Iris pigment epithelial cell (primary cell): ENCODE measurements around the gene PRDM15.
A peak's percentile ranks its signal among the peaks of the same experiment; 100 is the strongest.

Experiments
- DNase-seq: peaks from one replicate; pipeline ENCODE4 v3.0.0-alpha.2; 2011; ENCODE audit warnings: low read depth

PRDM15 gene

DNA sequence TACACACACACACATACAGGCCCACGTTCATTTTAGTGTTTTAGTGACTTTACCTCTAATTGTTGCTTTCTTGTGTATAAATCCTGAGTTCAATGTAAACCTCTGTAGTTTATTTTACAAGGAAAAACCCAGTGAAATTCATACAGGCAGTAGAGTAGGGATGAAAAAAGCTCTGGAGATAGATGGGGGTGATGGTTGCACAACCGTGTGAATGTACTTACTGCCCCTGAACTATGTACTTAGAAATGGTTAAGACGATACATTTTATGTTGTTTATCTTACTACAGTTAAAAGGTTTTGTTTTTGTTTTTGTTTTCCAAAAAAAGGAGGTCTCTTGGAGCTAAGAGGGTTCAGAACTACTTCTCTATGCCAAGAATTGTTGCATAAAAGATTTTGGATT is 29.7 kb upstream of the PRDM15 start:
- DNase-seq: no peak

DNA sequence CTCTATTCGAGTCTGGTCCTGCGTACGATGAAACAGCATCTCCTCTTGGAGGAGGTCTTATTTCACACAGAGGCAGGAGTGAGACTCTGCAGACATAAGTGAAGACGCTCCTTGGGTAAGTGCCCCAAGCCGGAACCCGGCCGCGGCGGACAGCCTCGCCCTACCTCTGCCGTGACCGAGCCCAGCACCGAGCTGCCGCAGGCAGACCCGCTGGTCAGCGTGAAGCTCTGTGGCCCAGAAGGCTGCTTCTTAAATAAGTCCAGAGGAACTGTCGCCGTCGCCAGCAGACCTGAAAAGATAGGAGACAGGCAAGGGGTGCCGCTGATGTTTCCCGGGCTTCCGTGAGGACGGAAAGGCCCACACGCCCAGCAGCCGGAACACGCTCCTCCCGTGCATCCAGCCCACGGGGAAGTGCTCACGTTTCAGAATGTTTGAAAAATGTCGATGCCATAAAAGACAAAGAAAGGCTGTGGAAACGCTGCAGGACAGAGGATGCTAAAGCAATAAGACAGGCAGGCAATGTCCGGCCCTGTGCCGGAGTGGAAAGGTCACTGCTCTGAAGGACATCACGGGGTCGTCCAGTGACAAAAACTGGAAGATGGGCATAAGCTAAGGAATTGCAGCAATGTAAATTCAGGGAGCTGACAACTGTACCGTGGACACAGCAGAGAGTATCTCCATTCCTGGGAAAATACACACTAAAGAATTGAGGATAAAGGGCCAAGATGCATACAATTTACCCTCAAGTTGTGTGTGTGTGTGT is 28.5 kb upstream of the PRDM15 start:
- no peak for DNase-seq

DNA sequence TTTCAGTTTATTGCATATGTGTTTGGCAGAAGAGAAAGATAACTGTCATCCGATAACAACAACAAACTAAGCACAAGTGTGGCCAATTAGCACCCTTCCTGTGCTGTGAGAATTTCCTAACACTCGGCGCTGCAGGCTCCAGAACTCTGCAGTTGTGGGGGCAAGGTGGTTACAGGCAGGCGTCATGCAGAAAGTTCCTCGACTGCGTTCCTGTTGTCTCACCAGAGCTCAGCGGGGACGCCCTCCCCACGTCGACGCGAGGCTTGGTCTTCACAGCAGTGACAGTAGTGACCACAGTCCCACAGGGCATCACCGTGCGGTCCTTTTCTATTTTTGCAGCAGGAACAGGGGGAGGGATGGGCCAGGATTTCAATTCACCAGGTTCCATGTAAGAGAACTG is 27.6 kb upstream of the PRDM15 start:
- DNase-seq: no peak

DNA sequence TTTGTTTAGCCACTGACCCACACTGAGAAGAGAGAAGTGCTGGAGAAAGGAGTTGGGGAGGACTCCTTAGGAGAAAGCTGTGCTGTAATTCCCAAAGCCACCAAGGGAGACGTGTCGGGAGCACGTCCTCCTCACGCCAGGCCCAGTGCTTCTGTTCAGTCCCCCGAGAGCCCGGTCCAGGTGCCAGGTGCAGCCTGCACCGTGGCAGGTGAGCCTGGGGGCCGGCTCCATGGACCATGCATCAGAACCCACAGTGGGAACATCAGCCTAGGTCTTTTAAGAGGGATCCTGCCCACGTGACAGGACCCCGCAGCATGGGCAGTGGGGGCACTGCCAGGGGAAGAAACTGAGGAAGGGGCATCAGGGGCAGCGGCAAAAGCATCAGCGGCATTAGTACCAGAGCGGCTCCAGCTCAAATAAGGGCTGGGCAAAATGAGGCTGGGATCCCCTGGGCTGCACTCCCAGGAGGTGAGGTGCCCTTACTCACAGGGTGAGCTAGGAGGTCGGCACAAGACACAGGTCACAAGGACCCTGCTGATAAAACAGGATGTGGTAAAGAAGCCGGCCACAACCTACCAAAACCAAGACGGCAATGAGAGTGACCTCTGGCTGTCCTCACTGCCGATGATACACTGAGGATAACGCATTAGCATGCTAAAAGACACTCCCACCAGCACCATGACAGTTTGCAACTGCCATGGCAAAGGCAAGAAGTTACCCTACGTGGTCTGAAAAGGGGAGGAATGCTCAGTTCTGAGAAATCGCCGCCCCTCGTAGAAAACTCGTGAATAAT is 24.6 kb upstream of the PRDM15 start:
- no peak for DNase-seq

DNA sequence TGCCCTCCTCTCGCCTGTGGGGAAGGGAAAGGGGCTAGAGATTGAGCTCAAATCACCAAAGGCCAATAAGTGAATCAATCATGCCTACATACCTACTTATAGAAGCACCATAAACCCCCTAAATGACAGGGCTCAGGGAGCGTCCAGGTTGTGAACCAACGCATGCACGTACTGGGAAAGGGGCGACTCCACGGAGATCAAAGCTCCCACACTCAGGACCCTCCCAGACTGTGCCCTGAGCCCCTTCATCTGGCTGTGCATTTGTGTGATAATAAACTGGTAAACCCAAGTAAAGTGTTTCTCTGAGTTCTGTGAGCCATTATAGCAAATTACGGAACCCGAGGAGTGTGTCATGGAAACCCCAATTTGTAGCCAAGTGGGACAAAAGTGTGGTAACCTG is 23.8 kb upstream of the PRDM15 start:
- no peak for DNase-seq

DNA sequence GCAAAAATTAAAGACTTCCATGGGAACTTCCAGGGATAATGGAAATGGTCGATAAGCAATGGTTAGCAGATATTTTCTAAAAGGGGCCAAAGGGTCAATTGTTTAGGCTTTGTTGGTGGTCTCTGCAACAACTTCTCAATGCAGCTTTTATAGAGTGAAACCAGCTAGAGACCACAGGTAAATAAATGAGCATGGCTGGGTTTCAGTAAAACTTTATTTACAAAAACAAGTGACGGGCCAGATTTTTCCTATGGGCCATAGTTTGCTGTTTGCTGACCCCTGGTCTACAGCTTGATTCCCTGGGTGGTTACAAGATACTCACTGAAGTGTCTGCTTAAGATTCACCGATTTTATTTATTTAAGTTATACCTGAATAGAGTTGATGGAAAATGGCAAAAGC is 22.6 kb upstream of the PRDM15 start:
- DNase-seq: no peak

DNA sequence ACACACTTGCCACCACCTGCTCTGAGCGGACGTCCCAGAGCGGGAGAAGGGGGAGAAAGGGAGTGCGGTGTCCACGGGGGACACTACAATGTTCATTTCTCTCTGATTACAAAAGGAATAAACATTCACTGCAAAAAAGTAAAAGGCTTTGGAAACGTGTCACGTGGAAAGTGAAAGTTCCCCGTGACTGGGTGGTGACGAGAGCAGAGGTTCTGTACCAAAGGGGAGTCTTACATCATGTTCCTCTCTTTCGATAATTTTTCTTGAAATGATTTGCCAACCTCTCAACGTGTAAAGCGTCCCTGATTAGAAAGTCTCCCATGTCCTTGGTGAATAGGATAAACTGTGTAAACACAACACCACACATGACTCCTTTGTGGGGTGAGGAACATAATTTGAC is 22.0 kb upstream of the PRDM15 start:
- no peak for DNase-seq

DNA sequence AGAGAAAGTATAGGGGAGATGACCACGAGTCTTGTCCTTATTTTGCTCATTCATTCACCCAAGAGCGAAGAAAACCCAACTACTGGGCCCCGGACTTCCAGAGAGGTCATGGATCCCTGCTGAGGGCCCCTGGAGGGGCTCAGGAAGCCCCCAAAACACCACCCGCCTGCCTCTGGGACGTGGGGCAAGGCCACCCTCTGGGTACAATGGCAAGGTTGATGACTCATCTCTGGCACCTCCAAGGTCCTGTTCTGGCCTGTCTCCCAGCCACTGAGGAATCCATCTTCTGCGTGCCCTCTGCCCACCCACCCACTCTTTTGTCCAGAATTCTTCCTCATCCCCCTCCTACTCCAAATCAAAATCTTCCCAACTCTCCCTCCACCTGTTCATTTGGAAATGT is 21.3 kb upstream of the PRDM15 start:
- no peak for DNase-seq

DNA sequence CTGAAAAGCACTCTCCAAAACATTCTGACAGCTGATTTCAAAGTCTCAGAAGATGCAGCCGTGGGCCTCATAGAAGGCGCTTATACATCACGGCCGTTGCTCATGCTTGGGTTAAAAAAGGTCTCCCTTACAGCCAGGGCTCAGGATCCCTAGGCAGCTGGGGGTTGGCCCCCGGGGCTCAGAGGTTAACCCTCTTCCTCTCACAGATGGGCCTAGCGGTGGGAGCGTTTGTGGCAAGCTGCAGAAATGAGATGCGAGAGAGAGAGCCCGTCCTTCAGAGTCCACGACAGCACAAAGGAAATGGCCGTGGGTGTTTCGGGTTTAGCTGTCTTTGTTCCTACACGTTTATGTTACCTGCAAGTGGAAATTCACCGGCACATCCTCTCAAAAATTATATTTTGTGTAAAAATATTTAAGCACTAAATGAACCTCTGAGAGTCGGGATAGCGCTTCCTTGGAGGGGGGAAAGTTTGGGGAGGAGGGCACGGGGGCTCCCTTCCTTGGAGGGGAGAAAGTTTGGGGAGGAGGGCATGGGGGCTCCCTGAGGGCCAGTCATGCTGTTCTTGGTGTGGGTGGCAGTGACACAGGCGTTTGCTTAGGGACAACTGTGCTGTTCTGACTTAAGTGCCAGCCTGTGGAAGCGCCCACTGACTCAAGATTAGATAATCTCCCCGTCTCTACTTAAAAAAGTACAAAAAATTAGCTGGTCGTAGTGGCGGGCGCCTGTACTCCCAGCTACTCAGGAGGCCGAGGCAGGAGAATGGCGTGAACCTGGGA is 20.5 kb upstream of the PRDM15 start:
- DNase-seq: no peak

DNA sequence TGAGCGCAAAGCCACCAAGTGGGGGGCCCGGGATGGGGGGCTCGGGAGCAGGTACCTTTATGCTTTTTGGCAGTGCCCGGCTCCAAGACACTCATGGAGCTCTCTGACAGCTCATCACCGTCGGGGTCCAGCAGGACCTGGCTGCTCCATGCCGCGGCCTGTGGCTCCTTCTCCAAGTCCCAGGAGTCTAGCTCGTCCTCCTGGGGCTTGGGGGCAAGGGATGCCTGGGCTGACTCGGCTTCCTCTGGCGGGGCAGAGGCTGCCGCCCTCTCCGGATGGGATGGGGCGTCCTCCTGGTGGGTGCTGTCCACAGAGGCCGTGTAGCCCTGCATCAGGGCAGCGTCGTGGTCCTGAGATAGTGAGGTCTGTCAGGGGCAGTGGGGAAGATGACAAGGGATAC is 19.9 kb upstream of the PRDM15 start:
- no peak for DNase-seq

DNA sequence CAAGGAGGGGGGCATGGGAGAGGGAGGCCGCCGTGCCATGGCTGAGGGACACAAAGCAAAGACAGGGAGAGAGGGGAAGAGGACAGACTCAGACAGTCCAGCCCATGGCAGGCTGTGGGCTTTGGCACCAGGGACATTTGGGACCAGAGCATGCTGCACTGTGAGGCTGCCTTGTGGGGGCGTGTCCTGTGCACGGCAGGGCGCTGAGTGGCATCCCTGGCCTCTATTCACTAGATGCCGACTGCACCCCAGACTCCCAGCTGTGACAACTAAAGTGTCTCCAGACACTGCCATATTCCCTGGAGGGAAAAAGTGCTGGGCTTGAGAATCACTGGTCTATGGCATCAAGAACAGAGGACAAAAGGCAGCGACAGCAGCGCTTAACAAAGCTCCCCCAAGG is 18.6 kb upstream of the PRDM15 start:
- no peak for DNase-seq

DNA sequence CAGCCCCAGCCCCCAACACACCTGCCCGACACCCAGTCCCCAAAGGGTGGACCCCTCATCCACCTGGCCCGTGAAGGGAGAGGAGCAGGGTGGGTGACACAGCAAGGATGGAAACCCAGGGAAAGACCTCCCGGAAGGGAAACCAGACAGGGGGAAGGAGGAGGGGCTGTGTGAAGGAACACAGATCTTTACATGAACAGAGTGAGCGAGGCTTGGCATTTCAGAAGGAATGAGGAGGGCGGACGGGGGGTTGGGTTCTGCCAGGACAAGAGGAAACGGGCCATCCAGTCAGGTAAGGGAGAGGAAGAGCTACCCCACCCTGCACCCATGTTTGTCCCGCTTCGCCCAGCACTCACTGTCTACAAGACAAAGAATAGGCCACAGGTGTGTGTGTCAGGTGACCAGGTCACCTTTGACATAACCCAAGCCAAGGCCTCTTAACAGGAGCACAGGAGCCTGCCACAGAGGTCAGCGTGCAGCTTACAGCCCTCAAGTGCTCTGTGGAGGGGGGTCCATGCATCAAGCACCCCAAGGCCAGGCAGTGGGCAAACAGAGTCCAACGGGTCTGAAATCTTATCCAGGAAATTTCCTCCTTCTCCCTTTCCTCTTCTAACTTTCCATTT is 18.0 kb upstream of the PRDM15 start:
- no peak for DNase-seq

DNA sequence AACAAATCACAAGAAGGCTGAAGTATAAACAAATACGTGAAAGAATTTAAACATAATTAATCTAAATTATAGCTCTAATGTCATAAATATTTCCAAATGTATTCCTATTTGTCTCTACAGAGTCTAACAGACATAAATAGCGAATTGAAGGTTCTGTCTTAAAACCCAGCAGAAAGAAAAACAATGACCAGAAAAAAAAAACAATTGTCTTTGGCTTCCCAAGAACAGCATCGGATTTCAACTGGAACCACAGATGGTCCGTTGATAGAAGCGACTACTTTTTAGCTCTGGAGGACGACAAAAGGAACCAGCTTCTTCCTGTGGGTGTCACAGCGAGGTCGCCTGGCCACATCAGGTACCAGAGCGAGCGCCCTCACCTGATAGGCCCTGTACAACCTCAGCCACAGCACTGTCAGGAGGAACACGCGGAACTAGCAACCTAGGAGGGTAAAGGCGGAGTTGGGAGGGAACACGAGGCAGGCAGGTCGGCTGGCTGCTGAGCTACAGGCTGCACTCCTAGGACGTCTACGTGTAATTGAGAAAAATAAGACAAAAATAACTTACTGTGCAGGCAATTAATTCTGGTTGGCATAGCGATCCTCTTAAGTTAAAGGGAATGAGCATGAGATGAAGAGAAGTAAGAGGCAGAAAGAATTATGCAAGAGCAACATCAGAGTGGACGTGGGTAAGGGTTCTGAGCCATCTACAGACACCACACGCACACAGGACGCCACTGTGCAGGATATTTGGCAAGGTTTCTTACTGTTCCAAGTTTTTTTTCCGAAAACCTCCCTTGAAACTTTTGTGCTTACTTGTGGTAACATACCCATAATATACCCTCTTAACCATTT is 16.7 kb upstream of the PRDM15 start:
- peak; percentile 29 for DNase-seq

DNA sequence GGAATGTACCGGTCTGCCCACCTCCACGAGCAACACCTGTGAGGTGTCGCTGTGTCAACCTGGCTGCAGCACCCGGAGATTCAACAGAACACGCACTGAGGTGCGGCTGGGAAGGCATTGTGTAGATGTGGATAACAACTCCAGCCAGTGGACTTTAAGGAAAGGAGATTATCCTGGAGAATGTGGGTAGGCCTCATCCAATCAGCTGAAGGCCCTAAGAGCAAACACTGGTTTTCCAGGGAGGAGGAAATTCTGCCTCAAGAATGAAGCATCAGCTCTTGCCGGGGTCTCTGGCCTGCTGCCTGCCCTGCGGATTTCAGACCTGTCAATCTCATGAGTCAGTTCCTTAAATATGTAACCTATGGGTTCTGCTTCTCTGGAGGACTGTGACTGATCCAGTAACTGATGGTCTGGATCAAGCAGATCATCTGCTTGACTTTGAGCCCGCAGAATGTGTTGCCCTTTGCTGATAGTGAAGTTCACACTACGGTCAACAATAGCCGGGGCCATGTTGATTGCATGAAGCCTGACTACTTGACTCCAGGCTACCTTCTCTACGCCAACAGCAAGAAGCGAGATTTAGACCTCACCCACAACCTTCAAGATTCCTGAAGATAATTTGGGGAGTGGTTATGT is 15.9 kb upstream of the PRDM15 start:
- DNase-seq: peak; percentile 96

DNA sequence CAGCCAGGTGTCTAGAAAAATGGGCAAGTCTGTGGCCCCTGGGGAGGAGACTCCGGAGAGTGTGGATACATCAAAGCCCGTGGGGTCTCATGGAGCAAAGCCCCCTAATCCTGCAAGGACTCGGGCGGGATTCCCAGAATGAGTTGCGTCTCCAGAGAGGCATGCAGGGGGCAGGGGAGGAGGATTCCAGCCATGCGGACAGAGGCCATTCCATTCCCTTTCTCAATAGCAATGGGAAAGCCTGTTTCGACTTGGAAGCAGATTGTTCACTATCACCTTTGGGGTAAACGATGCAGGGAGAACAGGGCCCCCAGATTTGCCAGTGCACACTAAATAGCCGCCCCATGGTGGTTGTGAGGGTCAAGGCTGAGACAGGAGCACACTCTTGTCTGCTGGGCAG is 15.4 kb upstream of the PRDM15 start:
- DNase-seq: no peak

DNA sequence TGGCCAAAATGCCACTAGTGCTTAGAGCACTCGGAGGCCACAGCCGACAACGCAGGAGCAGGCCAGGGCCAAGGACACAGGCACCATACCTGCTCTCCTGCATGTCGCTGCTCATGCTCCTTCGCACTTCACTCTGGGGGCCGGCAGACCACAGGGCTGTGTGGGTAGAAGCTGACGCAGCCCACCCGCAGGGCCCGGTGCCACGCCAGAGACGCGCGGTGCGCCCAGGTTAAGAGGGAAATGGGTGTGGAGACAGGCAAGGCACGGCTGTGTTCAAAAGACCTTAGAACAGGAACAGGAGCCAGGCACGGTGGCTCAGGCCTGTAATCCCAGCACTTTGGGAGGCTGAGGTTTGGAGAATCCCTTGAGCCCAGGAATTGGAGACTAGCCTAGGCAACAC is 13.6 kb upstream of the PRDM15 start:
- no peak for DNase-seq

DNA sequence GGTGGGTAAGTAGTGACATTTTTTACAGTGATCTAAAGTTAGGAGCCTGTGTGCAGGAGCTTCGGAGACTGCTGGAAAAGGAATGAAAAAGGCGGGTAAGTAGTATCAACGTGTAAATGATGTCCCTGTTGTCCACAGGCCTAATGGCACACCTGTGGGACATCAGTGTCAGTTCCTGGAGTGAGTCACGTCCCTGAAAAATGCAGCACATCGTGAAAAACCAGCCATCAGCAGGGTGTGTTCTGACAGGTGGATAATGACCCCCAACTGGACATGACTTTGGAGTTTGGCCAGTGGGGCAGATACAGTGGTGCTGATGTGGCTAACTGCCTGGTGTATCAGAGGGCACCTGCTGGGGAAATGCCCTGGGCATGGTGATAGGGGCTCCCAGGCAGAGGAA is 12.0 kb upstream of the PRDM15 start:
- DNase-seq: no peak

DNA sequence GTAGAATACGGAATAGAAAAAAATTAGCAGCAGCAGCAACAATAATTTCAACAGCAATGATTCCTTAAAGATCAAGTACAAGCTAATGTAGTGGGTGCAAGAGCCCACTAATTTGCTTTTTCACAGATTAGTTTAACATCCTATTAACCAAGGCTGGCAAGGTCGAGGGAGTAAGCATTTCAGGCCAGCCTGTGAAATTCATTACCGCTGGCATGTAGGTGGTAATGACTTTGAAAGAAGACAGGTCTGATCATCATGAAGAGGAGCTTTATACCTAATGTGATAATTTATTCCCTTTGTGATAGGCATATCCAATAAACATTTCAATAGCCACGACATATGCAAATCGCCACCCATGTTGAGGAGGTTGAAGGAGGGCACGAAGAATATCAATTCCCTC is 11.2 kb upstream of the PRDM15 start:
- no peak for DNase-seq

DNA sequence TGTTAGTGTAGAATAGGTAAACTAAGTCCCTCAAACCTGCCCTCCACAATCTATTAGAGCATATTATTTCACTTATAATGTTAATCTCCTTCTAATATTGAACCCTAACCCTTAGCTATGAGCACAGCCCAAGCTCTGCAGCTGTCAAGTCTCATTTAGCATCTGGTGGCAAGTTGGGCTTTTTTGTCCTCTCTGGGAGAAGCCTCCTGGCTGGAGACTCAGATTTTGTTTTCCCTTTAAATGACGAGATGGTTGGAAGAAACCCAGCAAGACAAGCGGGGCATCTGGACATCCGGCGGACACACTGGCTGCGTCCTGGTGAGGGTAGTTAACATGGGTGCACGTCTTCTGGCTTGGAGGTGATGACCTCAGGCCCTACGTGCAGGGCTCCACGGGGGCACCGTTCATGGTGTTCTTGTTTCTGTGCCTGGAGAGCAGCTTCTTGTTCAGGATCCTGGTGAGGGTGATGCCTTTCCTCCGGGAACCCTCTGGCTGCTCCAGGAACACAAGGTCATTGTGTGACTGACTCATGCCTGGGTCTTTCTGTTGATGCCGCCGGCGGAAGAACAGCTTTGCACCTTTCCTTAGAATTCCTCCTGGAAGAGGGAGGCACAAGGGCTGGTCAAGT is 9.7 kb upstream of the PRDM15 start:
- DNase-seq: no peak

DNA sequence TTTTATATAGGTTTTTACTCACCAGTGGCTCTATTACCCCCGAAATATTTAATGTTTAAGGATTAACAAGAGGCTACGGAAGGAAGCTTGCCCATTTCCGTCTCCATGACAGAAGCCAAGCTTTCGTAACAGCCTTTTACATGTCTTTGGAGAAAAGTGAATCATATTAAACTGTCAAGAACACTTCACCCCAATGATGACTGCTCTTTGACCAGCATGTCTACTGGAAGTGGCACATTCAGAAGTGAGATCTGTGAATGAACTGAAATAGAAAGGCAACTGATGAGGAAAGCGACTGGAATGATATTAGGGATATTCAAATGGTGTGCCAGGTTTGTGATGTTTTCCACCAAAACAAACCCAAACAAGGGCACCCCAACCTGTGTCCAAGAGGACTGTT is 8.5 kb upstream of the PRDM15 start:
- no peak for DNase-seq

DNA sequence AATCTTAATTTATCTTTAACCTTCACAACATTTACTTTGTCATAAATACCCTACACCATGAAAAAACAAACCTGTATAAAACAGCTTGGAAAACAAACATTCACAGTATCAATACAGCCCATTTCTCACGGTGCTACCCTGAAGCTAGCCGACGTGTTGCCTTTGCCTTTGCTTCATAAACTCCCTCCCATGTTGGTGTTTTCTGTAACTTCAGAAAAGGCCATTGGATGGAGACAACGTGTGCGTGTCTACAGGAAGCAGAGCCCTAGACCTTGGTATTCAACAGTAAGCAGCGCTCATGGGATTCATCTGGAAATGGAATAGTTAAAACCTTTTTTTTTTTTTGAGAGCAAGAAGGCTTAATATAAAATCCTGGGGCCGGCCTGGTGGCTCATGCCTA is 7.2 kb upstream of the PRDM15 start:
- no peak for DNase-seq
